GM12801 (cell line): ENCODE measurements around the gene SFT2D1.

ENCODE experiments used
- TF ChIP-seq, protein P1 (sequence below): IDR thresholded peaks from one replicate; pipeline ENCODE4 v1.5.1; 2011; ENCODE audit warnings: control low read depth; ENCODE audit not compliant: insufficient read length; ENCODE audit errors: extremely low read depth

SFT2D1 gene

GRCh38 chr6:166313255-166314070 lies 28.9 kb downstream of the SFT2D1 start:
- TF ChIP-seq, protein P1, sequence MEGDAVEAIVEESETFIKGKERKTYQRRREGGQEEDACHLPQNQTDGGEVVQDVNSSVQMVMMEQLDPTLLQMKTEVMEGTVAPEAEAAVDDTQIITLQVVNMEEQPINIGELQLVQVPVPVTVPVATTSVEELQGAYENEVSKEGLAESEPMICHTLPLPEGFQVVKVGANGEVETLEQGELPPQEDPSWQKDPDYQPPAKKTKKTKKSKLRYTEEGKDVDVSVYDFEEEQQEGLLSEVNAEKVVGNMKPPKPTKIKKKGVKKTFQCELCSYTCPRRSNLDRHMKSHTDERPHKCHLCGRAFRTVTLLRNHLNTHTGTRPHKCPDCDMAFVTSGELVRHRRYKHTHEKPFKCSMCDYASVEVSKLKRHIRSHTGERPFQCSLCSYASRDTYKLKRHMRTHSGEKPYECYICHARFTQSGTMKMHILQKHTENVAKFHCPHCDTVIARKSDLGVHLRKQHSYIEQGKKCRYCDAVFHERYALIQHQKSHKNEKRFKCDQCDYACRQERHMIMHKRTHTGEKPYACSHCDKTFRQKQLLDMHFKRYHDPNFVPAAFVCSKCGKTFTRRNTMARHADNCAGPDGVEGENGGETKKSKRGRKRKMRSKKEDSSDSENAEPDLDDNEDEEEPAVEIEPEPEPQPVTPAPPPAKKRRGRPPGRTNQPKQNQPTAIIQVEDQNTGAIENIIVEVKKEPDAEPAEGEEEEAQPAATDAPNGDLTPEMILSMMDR: no peak

- TF ChIP-seq, protein P1: no peak
Measured at GRCh38 chr6:166312832-166313231, 29.5 kb downstream of the SFT2D1 start.

DNA sequence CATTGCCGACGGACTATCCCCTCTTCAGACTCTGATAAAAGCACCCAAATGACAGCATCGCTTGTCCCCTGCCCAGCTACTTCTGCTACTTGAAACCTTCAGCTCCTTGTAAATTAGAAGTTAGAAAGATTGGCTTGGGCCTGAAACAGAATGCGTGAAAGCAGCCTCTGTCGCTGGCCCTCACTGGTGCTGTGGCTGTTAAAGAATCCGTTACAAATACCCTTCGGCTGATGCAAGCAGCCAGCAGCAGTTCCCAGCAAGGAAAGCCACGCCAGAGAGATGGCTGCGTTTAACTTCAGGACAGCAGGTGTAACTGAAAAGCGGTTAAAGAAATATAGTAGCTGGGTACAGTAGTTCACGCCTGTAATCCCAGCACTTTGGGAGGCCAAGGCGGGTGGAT lies 31.7 kb downstream of the SFT2D1 start:
- TF ChIP-seq, protein P1: no peak

DNA sequence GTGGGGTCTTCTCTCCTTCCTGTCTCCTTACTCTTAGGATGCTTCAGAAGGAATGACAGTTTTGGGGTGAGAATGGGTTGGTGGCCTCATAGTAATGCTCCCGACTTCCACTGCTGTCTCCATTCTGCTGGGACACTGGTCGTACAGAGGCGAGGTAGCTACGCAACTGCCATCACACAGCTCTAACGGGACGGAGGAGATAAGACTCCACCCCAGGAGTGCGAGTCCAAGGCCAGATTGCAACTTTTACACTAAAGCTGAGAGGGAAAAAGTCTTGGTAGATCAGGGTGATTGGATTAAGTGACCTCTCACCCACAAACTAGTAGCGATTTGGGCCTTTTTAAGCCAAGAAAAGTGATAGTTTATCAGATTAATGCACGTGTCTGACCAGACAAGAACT lies 32.4 kb downstream of the SFT2D1 start:
- TF ChIP-seq, protein P1: no peak

DNA sequence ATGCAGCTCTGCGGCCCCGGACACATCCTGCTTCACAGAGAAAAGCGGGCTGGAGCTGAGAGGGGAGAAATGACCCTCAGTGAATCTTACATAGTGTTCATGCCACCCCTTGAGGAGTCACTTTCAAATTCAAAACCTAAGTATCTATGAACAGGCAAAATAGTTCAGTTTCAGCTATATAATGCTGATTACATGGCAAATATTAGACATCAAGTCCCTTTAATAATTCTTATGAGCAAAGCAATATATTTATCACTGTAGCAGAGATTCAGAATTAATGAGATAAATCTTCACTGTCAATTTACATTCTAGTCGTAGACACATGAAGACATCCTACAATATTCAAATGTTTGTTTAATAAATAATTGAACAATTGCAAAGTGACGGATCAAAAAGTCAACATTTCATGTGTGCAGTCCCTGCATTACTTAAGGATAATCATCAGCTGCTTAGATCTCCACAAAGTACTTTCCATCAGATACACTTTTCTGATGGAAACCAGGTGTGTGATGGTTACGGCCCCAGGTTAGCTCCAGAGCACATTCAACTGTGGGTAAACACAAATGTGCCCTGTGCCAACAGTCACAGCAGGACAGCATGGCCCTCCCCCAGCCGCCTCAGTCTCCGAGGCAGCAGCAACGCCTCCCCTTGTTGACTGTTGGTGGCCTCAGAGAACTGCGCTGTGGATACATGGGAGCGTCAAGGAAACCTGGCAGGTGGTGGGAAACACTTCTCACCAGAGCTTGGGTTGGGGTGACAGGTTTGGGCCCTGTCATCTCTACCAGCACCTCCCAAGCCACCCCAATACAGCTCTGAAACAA lies 33.4 kb downstream of the SFT2D1 start:
- TF ChIP-seq, protein P1: no peak

- TF ChIP-seq, protein P1: no peak
Measured at GRCh38 chr6:166308033-166308768, 34.1 kb downstream of the SFT2D1 start, which contains the start of gene PRR18. Gene PRR18 (minus strand): TSS chr6:166308392. CDS start chr6:166308142, 250 bp downstream.
